HL-60/S4 treated with phorbol 12-myristate 13-acetate at 8.2 ng/mL for 4 days and 3 days (cell line): ENCODE results near the gene PTPN6.

Experiments used
- in situ Hi-C: fragments of 300-500 bp; cut with MboI; formaldehyde crosslinking; loops from 2 replicates; pipeline ENCODE4 v1.15.0; 2022; ENCODE audit warnings: low sequenced_read_pairs

Gene PTPN6

DNA sequence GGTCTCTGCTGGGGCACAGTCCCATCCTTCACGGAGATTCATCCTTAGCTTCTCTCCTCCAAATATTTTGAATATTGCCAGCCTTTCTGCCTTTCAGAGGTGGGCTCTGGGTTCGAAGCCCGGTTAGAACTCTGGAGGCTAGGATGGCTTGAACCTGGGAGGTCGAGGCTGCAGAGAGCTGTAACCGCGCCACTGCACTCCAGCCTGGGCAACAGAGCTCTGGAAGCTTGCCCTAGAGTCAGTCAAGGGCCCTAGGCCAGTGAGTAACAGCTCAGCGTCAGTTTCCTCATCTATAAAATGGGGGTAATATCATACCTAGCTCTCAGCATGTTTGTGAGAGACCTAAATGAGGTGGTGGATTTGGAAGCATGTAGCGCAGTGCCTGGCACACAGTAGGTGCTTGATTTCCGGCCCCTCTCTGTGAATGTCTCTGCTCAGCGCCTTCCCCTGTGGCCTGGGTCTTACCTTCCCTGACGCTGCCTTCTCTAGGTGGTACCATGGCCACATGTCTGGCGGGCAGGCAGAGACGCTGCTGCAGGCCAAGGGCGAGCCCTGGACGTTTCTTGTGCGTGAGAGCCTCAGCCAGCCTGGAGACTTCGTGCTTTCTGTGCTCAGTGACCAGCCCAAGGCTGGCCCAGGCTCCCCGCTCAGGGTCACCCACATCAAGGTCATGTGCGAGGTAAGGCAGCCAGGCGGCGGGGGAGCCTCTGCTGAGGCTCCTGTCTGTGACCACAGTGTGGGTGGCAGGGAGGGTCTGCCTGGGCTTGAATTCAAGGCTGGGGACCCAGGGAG is 3.4 kb downstream of the PTPN6 start:
- in situ Hi-C loops: no loop called here

DNA sequence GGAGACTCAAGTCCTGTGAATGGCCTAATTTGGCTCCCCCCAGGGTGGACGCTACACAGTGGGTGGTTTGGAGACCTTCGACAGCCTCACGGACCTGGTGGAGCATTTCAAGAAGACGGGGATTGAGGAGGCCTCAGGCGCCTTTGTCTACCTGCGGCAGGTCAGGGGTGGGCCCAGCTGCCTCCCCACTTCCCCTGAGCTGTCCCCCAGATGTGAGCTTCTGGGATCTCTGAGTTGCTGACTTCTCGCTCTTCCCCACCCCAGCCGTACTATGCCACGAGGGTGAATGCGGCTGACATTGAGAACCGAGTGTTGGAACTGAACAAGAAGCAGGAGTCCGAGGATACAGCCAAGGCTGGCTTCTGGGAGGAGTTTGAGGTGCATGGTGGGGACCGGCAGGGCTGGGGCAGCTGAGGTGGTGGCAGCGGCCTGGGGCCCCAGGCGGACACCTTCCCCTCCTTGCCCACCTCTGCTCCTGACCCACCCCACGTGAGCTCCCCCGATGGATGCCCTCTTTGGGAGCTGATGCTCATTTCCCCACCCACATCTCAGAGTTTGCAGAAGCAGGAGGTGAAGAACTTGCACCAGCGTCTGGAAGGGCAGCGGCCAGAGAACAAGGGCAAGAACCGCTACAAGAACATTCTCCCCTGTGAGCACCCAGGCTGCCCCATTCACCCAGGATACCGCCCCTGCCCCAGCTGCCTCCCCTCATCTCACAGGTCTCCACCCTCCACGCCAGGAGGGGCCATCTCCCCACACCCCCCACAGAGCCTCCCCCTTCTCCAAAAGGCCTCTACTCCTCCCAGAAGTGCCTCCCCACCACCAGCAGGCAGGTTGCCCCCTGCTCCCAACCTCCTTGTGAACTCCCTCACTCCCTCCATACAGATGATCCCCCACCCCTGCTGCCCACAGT is 4.2 kb downstream of the PTPN6 start:
- in situ Hi-C loops: no loop called here

DNA sequence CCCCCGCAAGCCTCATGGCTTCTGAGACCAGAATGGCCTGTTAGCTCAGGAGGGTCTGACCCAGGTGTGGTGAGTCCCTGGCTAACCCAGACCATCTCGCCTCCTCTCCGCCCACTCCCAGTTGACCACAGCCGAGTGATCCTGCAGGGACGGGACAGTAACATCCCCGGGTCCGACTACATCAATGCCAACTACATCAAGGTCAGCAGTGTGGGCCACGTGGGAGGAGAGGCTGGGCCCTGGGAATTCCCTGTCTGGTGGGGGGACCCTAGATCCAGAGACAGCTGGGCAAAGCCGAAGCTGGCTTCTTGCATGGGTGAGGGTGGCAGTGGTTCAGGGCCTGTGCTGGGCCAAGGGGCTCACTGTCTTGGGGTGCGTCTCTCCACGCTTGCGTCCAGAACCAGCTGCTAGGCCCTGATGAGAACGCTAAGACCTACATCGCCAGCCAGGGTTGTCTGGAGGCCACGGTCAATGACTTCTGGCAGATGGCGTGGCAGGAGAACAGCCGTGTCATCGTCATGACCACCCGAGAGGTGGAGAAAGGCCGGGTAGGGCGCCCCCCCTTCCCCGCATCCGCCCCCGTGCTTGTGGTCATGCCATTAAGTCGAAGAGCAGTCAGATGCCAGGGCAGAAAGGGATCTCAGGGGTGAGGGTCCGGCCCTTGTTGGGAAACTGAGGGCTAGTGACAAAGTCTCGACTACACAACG is 5.0 kb downstream of the PTPN6 start:
- in situ Hi-C loops: no loop called here

DNA sequence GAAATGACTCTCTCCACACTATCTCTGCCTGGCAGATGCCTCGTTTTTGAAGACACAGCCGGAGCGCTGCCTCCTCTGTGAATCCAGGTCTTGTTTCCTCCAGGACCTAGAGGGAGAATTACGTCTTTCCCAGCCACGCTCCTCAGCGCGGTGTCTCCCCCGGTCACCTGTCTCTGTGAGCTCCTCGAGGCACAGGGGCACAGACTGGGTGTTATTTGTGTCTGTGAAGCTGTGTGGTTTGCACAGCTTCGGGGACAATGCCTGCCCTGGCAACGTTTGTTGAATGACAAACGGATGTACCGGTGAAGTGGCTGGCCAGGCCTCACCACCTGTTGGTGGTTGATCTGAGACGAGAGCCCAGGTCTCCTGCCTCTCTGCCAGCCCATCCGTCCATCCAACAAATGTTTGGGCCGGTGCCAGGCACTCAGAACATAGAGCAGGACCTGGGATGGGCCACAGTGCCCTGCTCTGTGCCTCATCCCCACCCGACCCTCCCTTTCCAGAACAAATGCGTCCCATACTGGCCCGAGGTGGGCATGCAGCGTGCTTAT is 6.1 kb downstream of the PTPN6 start:
- in situ Hi-C loops: no loop called here

DNA sequence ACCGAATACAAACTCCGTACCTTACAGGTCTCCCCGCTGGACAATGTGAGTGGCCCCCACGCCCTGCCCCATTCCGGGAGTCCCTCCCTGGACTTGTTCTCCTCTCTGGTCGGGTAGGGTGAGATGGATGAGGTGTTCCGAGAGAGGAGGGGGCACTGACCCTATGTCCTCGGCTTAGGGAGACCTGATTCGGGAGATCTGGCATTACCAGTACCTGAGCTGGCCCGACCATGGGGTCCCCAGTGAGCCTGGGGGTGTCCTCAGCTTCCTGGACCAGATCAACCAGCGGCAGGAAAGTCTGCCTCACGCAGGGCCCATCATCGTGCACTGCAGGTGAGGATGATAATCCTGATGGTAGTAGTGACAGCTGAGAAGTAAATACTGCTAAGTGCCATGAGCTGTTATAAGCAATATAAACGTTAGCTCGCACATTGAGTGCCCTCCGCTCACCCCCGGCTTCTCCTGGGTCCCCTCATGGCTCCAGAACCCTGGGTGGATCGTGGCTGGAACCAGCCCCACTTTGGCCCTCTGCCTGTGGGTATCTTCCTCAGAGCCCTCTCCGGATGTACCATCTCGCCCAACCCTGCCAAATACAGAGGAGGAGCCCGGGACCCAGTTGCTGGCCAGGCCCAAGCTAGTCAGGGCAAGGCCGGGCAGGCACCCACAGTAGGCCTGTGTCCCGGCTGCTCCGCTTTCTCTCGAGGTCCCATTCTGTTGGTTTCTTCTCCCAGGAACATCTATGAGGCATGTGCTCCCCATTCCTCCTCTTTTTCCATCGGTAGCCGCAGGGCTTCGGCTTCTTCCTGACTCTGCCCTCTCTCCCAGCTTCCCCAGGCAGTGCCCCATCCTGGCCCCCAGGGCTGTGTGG is 6.8 kb downstream of the PTPN6 start:
- in situ Hi-C loops: no loop called here

DNA sequence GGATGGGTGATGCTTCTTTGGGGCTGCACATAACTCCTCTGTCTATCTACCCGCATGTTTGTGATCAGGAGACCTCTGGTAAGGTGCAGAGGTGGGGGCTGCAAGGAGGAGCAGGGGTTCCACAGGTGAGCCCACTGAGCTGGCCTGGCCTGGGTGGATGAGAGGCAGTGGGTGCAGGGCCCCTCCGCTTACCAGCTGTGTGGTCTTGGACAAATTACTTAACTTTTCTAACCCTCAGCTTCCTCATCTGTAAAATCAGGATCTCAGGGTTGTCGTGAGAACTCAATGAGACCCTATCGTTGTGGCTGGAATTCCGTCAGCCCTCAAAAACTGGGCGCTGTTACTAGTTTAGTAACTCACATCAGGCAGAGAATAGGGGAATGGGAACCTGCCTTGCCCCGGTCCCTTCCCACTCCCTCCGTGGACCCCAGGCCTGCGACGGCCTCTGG is 7.5 kb downstream of the PTPN6 start:
- in situ Hi-C loops: no loop called here

DNA sequence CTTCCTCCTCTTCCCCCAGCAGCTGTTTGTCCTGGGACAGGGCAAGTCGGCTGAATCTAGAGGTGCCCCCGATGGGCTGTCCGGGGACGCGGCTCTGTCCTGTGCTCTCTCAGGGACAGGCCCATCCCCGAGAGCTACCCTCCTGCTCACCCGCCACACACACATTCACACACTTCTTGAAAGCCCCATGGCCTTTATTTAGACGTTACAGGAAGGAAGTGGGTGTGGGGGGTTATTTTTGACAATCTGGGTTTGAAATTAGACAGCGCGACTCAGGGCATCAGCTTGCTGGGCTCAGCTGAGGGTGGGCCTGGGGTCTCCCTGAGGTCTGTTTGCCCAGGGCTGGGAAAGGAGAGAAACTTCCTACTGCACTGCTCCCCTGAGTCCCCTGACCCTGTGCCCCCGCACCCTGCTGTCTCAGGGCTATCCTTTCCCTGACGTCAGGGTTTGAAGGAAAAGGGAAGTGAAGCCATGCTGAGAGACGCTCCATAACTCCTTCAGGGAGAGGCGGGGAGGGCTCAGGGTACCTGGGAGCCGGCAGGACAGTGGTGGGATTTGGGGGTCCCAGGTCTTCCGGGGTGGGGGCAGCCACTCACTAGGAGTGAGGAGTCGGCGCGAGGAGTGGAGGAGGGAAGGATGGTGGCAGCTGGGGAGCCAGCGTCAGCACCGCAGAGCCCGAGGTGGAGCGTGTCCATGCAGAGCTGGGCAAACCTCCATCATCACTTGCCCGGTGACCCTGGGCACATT is 8.1 kb downstream of the PTPN6 start:
- in situ Hi-C loops: no loop called here

DNA sequence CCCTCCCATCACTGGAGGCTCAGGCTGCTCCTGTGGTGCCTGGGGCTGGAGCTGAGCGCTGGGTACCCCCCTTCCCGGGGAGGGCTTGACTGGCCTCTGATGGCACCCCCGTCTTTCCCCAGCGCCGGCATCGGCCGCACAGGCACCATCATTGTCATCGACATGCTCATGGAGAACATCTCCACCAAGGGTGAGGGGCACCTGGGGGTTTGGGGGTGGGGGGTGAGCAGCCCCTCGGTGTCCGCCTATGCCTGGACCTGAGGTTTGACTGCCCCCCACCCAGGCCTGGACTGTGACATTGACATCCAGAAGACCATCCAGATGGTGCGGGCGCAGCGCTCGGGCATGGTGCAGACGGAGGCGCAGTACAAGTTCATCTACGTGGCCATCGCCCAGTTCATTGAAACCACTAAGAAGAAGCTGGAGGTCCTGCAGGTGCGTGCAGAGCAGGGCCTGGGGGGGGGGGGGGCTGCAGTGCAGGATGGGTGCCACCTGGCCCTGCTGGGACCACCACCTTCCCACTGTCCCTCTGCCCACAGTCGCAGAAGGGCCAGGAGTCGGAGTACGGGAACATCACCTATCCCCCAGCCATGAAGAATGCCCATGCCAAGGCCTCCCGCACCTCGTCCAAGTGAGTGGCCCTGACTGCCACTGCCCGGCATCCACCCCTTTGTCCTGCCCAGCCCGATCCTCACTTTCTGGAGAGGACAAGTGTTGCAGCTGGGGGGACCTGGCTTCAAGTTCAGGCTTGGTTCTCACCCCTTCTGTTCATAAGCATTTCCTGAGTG is 8.8 kb downstream of the PTPN6 start:
- in situ Hi-C loops: no loop called here

DNA sequence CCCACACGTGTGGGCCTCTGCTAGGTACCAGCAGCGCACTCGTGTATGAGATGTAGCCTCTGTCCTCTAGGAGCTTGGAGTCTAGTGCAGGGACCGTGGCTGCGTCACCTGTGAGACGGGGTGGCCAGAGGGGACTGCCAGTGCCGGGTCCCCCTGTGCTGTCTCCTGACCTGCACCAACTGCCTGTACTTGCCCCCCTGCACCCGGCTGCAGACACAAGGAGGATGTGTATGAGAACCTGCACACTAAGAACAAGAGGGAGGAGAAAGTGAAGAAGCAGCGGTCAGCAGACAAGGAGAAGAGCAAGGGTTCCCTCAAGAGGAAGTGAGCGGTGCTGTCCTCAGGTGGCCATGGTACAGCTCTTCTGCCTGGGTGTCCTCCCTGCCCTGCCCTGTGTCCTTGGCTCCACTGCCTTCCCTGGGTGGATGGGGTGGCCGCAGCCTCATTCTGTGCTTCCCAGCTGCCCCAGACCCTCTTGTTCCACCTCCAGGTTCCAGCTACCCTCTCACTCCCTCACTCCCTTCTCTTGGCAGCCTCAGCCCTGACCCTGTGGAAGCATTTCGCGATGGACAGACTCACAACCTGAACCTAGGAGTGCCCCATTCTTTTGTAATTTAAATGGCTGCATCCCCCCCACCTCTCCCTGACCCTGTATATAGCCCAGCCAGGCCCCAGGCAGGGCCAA is 9.6 kb downstream of the PTPN6 start:
- in situ Hi-C loops: no loop called here

DNA sequence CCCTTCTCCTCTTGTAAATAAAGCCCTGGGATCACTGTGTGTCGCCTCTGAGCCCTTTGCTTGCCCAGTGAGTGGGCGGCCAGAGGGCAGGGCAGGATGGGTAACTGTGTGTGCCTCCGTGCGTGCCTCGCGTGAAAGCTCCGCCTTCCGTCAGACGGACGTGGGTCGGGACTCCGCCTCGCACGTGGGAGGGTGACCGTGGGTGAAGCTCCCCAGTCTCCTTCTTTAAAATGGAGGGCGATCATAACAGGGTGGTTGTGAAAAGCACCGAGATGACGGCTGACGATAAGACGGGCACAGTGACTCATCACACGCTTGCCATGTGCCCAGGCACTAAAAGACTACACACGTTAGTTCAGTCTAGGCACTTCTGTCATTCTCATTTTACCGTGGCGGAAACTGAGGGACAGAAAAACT is 10.1 kb downstream of the PTPN6 start:
- in situ Hi-C loops: no loop called here

DNA sequence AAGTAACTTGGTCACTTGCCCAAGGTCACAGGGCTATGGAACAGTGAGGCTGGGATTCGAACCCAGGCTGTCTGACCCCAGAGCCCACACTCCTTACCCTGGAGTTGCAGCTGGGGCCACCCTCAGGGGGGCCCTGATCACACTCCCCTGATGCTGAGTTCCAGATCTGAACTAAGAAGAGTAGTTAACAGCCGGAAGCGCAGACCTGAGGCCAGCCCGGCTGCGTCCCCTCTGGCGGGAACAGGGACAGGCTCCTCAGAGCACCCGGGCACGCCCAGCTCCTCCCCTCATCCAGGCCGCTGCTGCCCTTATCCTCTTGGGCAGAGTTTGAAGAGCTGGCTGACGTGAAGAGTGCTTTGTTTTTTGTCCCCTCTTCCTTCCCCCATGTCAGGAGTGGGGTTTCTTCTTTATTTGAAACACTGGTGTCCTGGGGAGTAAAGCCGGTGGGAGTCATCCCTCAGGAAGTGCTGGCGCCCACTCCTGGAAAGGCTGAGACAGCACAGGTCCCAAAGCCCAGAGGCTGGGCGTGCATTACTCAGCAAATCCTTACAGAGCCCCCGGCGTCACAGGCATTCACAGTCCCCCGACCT is 10.6 kb downstream of the PTPN6 start:
- in situ Hi-C loops: no loop called here

DNA sequence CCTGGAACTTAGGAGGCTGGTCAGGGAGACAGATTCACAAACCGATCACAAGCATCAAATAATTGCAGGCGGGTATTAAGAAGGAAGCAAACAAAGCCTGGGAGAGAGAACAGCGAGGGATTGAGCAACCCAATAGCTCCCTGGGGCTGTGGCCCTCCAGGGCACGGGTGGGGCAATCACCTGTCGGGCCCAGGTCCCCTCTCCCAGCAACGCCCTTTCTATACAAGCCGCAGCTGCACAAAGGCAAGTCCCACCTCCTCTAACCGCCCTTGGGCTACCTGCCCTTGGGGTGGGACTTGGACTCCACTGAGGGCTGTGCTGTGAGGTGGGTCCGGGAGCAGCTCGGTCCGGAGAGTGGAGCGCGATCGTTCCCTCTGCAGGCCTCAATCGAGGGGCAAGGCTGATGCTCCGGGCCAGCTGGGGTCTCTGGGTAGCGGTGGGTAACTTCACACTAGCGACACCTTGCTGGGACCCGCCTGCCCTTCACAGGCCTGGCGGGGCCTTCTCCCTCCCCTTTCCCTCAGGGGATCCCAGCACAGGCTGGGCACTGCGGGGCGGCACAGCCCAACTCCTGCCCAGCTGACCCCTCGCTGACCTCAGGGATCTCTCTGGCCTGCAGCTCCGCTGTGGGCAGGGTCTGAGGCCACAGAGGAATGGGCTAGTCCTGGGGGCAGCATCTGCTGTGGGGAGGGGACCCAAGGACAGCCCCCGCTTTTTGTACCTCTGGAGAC is 11.3 kb downstream of the PTPN6 start:
- in situ Hi-C loops: no loop called here

DNA sequence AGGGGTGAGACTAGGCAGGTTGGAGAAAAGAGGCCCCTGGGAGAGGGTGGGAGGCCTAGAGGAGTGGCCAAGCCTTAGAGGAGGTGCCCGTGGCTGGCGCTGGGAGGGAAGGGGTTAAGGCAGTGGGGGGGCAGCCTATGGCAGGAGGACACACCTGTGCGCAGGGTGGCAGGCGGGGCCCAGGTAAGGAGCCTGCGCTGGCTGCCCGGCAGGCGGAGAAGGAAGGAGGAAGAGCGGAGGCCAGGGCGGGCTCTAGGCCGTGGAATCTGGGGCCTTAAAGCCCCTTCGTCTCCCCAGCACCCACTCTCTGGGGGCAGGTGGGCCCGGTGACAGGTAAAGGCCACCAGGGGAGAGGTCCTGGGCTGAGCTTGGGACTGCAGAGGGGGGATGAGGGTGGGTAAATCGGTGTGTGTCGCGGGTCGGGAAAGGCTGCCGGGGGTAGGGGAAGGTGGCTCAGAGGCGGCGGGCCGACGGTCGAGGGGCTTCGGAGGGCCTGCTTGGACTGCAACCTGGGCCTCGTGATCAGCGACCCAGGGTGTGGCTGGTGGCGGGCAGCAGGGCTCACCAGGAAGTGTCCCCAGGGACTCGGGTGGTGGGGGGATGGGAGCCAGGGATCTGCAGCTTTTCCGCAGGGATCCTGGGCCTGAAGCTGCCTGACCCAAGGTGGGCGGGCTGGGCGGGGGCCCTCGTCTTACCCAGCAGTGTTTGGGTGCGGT is 12.0 kb downstream of the PTPN6 start:
- in situ Hi-C loops: no loop called here

DNA sequence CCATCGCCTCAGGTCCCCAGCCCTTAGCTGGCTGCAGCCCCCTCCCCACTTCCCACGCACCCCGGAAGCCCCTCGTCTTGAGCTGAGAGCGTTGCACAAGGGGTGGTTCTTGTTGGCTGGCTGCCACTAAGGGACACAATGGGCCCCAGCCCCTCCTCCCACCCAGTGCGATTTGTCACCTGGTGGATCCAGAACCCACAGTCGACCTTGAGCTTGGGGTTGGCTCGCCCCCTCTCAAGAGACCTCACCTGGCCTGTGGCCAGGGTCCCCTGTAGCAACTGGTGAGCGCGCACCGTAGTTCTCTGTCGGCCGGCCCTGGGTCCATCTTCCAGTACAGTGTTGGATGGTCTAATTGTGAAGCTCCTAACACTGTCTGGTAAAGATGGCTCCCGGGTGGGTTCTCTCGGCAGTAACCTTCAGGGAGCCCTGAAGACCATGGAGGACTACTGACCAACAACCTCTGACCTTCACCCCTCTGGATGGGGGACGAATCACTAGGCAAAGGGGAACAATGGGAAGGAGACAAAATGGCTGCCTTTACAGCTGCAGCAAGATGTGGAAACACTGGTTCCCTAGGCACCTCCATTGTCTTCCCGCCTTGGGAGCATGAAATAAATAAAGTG is 12.7 kb downstream of the PTPN6 start:
- in situ Hi-C loops: no loop called here

DNA sequence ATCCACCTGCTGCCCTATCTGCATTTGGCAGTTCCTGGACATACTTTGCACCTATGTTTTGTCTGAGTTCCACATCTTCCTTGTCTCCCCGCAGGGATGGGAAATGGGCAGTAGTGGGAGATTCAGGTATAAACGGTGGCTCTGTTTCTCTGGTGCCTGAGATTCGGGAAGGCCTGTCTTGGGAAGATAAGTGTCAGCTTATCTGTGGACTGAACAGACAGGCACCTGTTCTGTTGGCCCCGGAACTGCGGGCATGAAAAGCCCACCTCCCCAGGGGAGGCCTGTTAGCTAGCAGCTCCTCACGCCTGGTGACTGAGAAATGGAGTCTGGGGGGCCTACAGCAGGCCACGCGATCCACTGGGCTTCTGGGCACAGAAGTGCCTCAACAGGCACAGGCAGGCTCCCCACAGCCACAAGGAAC is 13.5 kb downstream of the PTPN6 start:
- in situ Hi-C loops: no loop called here
